ENCODE measurements around the gene RRAD. TPM values are rescaled to one million over a fixed set of nuclear protein-coding genes. Genes with fewer than 3 reads are reported as not detected.

Gene RRAD
- total RNA-seq, 1 experiment from 2014 or later, result 4.3 TPM

- Histone ChIP-seq H3K27me3 (ENCODE audit: control insufficient read depth, insufficient read depth, low read length) (no peaks in the 10 kb centered on the region), H3K4me3 (ENCODE audit: low read depth in 2 of 2, low read length in 2 of 2) (no peak overlapping the region), H3K27ac (ENCODE audit: low read length) (no peak overlapping the region), H3K4me1 (ENCODE audit: control insufficient read depth, insufficient read depth, low read length) (peaks cover 7% of the 10 kb centered on the region), H3K36me3 (ENCODE audit: control insufficient read depth, insufficient read depth, low read length) (no peaks in the 10 kb centered on the region), H3K9me3 (ENCODE audit: control insufficient read depth, insufficient read depth, low read depth, low read length) (no peaks in the 10 kb centered on the region)
- in situ Hi-C loops (cut with HindIII; ENCODE audit: low pct_unique_long_range_greater_than_20kb, low sequenced_read_pairs), result no loop called here
- DNase-seq (ENCODE audit: low read depth, low spot score), result no peak
- TF ChIP-seq SIN3A (IDR thresholded peaks at IDR 0.05; ENCODE audit: borderline replicate concordance, insufficient read depth, low read depth, low read length), result no peak
- TF ChIP-seq TCF7L2 (IDR thresholded peaks at IDR 0.05; ENCODE audit: low read depth, low read length), result no peak
- TF ChIP-seq REST (IDR thresholded peaks at IDR 0.05; ENCODE audit: insufficient read depth in 1 of 2, low read depth in 2 of 2, low read length in 1 of 2), result no peak
- TF ChIP-seq POLR2AphosphoS5 (IDR thresholded peaks at IDR 0.05; ENCODE audit: low read depth, low read length), result no peak
- ChIA-PET POLR2A (no interaction called here), CTCF (no interaction called here)
- no TSS peak for BruUV-seq (replicated peaks)
- intact Hi-C loops (cut with micrococcal nuclease; ENCODE audit: unreplicated experiment), result loop anchor here (10.0 kb wide), 1 partner anchor 234 kb away; the partner anchor contains the start of gene MATCAP1
- ATAC-seq, result no peak
These were observed 25.1 kb upstream of the RRAD start for GRCh38 chr16:66950437-66950836.

- no peaks in the 10 kb centered on the region for H3K36me3 ChIP-seq (ENCODE audit: control insufficient read depth, insufficient read depth, low read length)
- H3K27me3 ChIP-seq (ENCODE audit: control insufficient read depth, insufficient read depth, low read length), result no peaks in the 10 kb centered on the region
- ChIA-PET CTCF (interaction anchor here (0.6 kb wide), 1 partner anchor 8 kb away, joined by 9 read pairs; no protein-coding TSS in a partner anchor), POLR2A (no interaction called here)
- no peak overlapping the region for H3K27ac ChIP-seq (ENCODE audit: low read length)
- TF ChIP-seq POLR2AphosphoS5 (IDR thresholded peaks at IDR 0.05; ENCODE audit: low read depth, low read length) (no peak), REST (IDR thresholded peaks at IDR 0.05; ENCODE audit: insufficient read depth in 1 of 2, low read depth in 2 of 2, low read length in 1 of 2) (no peak), CTCF (IDR thresholded peaks at IDR 0.05) (no peak), TCF7L2 (IDR thresholded peaks at IDR 0.05; ENCODE audit: low read depth, low read length) (no peak), SIN3A (IDR thresholded peaks at IDR 0.05; ENCODE audit: borderline replicate concordance, insufficient read depth, low read depth, low read length) (no peak)
- no peaks in the 10 kb centered on the region for H3K9me3 ChIP-seq (ENCODE audit: control insufficient read depth, insufficient read depth, low read depth, low read length)
- peaks cover 7% of the 10 kb centered on the region for H3K4me1 ChIP-seq (ENCODE audit: control insufficient read depth, insufficient read depth, low read length)
- intact Hi-C loops (cut with micrococcal nuclease; ENCODE audit: unreplicated experiment), result loop anchor here (5.0 kb wide), 1 partner anchor 52 kb away; no protein-coding TSS in a partner anchor
- in situ Hi-C loops (cut with HindIII; ENCODE audit: low pct_unique_long_range_greater_than_20kb, low sequenced_read_pairs), result no loop called here
- no peak for ATAC-seq
- H3K4me3 ChIP-seq (ENCODE audit: low read depth in 2 of 2, low read length in 2 of 2), result no peak overlapping the region
- BruUV-seq (replicated peaks), result no TSS peak
- DNase-seq (ENCODE audit: low read depth, low spot score), result no peak
These were observed 24.1 kb upstream of the RRAD start for GRCh38 chr16:66949472-66949871.

Measured in Panc1 (cell line).